HuH-7 (cell line): ENCODE data around the gene PPTC7.
A peak's percentile ranks its signal among the peaks of the same experiment; 100 is the strongest.
"Not testable (repeated sequence)": the region's sequence is repeated elsewhere in the genome, so short reads cannot be mapped to it uniquely, and the experiment has no call there.

Experiments used
- DNase-seq: peaks from one replicate; pipeline ENCODE4 v3.0.0; 2011; ENCODE audit warnings: low spot score

The PPTC7 gene

DNA sequence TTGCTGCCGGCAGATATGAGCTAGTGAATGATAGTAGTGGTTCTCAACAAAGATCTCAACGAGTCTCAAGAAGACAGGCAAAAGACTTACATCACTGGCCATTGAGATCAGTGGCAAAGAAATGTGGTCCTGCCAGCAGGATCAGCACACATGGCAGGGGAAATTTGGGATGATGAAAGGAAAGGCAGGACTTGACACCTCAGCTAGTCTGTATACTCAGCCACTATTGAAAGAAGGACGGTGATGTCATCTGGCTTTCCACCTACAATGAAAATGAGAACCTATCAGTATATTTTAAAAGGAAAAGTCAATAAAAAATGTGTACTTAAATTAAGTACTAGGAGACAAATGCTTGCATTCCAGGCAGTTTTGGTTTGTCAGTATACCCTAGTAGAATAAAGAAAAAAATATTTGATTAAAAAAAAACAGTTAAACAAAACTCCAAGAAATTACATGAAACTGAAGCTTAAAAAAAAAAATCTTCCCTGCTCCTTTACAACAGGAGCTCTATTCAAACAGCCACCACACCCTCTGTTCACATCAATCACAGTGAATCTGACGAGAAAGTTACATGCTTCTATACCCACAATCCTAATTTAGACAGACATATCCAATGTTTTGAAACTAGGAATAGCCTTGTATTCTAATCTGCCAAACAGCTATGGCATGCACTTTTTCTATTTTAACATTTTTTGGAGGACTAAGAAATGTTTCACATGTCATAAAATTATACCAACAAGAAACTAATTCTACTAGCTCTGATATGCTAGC lies 46.1 kb downstream of the PPTC7 start:
- no peak for DNase-seq

DNA sequence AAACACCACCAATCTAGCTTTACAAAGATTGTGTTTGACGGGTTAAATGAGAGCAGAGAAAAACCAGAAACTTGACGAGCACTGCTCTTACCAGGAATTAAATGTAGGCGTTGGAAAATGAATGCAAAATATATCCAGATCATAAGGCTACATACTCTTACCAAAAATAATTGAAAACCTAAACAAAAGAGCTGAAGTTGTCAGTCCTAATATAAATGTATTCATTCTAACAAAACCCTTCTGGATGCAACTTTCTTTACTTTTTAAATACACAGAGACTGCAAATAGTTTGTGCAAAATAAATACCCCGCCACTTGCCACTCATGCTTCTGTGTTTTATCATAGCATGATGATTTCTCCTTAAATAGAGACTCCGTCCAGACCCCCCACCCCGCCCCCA lies 48.3 kb downstream of the PPTC7 start:
- no peak for DNase-seq

GRCh38 chr12:110533607-110534006 lies 49.5 kb downstream of the PPTC7 start:
- no peak for DNase-seq

GRCh38 chr12:110532644-110533043 lies 50.5 kb downstream of the PPTC7 start:
- DNase-seq: no peak

- DNase-seq: no peak
These were observed 51.3 kb downstream of the PPTC7 start for GRCh38 chr12:110531741-110532333.

DNA sequence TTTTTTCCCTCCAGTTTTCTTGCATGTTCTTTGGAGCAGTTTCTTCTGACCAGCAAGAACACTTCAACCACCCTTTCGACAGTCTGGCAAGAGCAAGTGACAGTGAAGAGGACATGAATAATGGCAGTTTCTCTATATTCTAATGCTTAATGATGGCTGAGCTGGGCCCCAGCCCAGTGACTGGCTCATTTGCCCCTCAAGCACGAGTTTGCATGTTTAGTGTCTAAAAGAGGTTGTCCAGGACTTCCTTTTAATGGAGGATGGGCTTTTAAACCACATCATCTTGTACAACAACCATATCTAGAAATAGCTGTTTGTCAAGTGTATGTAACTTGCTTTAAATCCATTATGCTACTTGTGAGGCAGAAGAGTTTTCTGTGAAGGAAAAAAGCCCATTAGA lies 52.6 kb downstream of the PPTC7 start:
- DNase-seq: no peak

GRCh38 chr12:110528277-110528839 lies 54.8 kb downstream of the PPTC7 start:
- DNase-seq: no peak

- not testable (repeated sequence) for DNase-seq
These were observed 62.0 kb downstream of the PPTC7 start for GRCh38 chr12:110520876-110521712.

DNA sequence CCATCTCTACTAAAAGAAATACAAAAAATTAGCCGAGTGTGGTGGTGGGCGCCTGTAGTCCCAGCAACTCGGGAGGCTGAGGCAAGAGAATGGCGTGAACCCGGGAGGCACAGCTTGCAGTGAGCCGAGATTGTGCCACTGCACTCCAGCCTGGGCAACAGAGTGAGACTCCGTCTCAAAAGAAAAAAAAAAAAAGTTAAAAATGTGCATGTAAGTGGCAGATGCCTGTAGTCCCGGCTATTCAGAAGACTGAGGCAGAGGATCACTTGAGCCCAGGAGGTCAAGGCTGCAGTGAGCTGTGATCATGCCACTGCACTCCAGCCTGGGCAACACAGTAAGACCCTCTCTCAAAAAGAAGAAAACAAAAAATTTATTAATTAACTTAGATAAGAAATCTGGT lies 65.1 kb downstream of the PPTC7 start:
- DNase-seq: not testable (repeated sequence)

DNA sequence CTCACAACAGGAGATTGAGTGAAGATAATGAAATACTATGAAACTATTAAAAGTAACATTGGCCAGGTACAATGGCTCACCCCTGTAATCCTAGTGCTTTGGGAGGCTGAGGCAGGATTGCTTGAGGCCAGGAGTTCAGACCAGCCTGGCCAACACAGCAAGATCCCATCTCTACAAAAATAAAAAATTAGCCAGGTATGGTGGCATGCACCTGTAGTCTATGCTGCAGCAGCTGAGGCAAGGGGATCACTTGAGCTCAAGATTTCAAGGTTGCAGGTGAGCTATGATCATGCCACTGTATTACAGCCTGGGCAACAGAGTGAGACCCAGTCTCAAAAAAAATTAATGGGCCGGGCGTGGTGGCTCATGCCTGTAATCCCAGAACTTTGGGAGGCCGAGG lies 66.1 kb downstream of the PPTC7 start:
- no peak for DNase-seq

GRCh38 chr12:110514363-110514762 lies 68.8 kb downstream of the PPTC7 start:
- DNase-seq: no peak

GRCh38 chr12:110513842-110514241 lies 69.3 kb downstream of the PPTC7 start:
- DNase-seq: no peak

- DNase-seq: no peak
These were observed 75.0 kb downstream of the PPTC7 start for GRCh38 chr12:110508071-110508586.

DNA sequence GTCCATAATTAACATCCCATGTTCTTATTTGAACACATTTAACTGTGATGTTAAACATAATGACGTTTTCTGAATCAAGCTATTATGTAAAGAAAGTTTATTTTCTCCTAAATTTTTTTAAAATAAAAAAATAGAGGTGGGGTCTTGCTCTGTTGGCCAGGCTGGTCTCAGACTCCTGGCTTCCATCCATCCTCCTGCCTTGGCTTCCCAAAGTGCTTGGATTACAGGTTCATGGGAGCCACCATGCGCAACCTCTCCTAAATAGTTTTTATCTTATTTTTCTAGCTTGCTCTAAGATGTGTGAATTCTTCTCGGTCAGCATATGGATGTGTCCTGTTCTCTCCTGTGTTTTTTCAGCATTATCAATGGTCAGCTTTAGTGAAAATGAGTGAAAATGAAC lies 77.8 kb downstream of the PPTC7 start:
- no peak for DNase-seq

- DNase-seq: no peak
These were observed 79.7 kb downstream of the PPTC7 start for GRCh38 chr12:110503432-110503831.

GRCh38 chr12:110501752-110502738 lies 81.1 kb downstream of the PPTC7 start, which contains the start of the genes RAD9B and VPS29:
TSS of gene RAD9B (plus strand) at chr12:110502331. CDS start at chr12:110502338, 7 bp downstream.
TSS of gene VPS29 (minus strand) at chr12:110502111. CDS start at chr12:110502051, 60 bp downstream.
- DNase-seq: peak; percentile 89

GRCh38 chr12:110501399-110501751 lies 81.7 kb downstream of the PPTC7 start:
- peak; percentile 41 for DNase-seq

DNA sequence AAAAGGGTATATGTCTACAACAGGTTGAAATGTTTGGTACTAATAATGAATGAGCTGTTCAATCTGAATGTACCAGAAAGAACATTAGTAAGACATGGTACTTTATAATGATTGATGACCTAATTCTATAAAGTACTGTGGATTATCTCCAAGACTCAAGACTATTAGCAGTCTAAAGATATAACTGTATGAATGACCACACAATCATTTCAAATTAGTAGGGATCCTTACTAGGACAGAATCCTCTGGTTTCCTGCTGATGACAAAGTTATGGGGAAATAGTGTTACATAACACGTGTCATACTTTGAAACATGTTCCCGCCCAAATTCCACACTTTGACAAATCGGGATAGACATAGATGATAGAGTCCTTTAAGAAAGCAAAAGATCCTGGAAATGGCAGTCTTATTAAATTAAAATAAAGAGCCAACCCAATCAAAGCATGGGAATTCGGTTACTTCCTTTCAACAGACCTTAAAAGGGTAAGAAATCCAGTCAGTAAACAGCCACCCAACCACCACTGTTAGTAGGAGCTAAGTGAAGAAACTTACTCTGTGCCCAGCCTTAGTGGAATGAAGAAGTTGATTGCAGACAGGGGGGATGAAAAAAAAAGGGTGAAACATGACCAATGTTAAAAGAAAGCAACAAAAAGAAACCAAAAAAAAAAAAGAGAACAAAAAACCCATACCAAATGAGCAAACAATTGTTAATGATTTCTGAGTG lies 84.0 kb downstream of the PPTC7 start:
- DNase-seq: no peak
